Measurements from ENCODE around the gene LAMTOR3. TPM values are rescaled to one million over a fixed set of nuclear protein-coding genes. Genes with fewer than 3 reads are reported as not detected.

LAMTOR3 gene
- total RNA-seq, 1 experiment from 2014 or later = 21.2 TPM

- H3K9me3 Mint-ChIP-seq = no peaks in the 10 kb centered on the region
- POLR2A ChIA-PET = no interaction called here
- H3K27ac Mint-ChIP-seq = no peak overlapping the region
Measured at GRCh38 chr4:99878604-99879003, 15.6 kb downstream of the LAMTOR3 start.

More at GRCh38 chr4:99878604-99879003, 15.6 kb downstream of the LAMTOR3 start:
- Mint-ChIP-seq H3K36me3 (peaks cover 13% of the 10 kb centered on the region), H3K27me3 (ENCODE audit: low read depth) (no peaks in the 10 kb centered on the region), H3K4me1 (no peaks in the 10 kb centered on the region), H3K4me3 (no peak overlapping the region)
- TF ChIP-seq, protein P1, sequence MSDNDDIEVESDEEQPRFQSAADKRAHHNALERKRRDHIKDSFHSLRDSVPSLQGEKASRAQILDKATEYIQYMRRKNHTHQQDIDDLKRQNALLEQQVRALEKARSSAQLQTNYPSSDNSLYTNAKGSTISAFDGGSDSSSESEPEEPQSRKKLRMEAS (CRISPR knock-in tag; IDR thresholded peaks at IDR 0.05) = no peak
- TF ChIP-seq SMAD3 (CRISPR knock-in tag; IDR thresholded peaks at IDR 0.05; ENCODE audit: borderline replicate concordance) = no peak
- TF ChIP-seq OVOL2 (CRISPR knock-in tag; IDR thresholded peaks at IDR 0.05; ENCODE audit: borderline replicate concordance) = no peak
- no peak for TF ChIP-seq ZBTB43 (CRISPR knock-in tag; IDR thresholded peaks at IDR 0.05)
- TF ChIP-seq FOXK1 (CRISPR knock-in tag; IDR thresholded peaks at IDR 0.05) = no peak
- TF ChIP-seq ZNF121 (CRISPR knock-in tag; IDR thresholded peaks at IDR 0.05) = no peak
- TF ChIP-seq, protein P2, sequence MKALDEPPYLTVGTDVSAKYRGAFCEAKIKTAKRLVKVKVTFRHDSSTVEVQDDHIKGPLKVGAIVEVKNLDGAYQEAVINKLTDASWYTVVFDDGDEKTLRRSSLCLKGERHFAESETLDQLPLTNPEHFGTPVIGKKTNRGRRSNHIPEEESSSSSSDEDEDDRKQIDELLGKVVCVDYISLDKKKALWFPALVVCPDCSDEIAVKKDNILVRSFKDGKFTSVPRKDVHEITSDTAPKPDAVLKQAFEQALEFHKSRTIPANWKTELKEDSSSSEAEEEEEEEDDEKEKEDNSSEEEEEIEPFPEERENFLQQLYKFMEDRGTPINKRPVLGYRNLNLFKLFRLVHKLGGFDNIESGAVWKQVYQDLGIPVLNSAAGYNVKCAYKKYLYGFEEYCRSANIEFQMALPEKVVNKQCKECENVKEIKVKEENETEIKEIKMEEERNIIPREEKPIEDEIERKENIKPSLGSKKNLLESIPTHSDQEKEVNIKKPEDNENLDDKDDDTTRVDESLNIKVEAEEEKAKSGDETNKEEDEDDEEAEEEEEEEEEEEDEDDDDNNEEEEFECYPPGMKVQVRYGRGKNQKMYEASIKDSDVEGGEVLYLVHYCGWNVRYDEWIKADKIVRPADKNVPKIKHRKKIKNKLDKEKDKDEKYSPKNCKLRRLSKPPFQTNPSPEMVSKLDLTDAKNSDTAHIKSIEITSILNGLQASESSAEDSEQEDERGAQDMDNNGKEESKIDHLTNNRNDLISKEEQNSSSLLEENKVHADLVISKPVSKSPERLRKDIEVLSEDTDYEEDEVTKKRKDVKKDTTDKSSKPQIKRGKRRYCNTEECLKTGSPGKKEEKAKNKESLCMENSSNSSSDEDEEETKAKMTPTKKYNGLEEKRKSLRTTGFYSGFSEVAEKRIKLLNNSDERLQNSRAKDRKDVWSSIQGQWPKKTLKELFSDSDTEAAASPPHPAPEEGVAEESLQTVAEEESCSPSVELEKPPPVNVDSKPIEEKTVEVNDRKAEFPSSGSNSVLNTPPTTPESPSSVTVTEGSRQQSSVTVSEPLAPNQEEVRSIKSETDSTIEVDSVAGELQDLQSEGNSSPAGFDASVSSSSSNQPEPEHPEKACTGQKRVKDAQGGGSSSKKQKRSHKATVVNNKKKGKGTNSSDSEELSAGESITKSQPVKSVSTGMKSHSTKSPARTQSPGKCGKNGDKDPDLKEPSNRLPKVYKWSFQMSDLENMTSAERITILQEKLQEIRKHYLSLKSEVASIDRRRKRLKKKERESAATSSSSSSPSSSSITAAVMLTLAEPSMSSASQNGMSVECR (CRISPR knock-in tag; IDR thresholded peaks at IDR 0.05; ENCODE audit: borderline replicate concordance) = no peak
- TF ChIP-seq USF1 (CRISPR knock-in tag; IDR thresholded peaks at IDR 0.05) = no peak
- TF ChIP-seq RELA (CRISPR knock-in tag; IDR thresholded peaks at IDR 0.05; ENCODE audit: borderline replicate concordance) = no peak
- TF ChIP-seq ZNF423 (CRISPR knock-in tag; IDR thresholded peaks at IDR 0.05) = no peak
- TF ChIP-seq CREM (CRISPR knock-in tag; IDR thresholded peaks at IDR 0.05) = no peak
- TF ChIP-seq FOXP4 (CRISPR knock-in tag; IDR thresholded peaks at IDR 0.05) = no peak
- TF ChIP-seq ZNF263 (CRISPR knock-in tag; IDR thresholded peaks at IDR 0.05; ENCODE audit: low read depth) = no peak
- no peak for TF ChIP-seq ZNF232 (CRISPR knock-in tag; IDR thresholded peaks at IDR 0.05)
- TF ChIP-seq, protein P3, sequence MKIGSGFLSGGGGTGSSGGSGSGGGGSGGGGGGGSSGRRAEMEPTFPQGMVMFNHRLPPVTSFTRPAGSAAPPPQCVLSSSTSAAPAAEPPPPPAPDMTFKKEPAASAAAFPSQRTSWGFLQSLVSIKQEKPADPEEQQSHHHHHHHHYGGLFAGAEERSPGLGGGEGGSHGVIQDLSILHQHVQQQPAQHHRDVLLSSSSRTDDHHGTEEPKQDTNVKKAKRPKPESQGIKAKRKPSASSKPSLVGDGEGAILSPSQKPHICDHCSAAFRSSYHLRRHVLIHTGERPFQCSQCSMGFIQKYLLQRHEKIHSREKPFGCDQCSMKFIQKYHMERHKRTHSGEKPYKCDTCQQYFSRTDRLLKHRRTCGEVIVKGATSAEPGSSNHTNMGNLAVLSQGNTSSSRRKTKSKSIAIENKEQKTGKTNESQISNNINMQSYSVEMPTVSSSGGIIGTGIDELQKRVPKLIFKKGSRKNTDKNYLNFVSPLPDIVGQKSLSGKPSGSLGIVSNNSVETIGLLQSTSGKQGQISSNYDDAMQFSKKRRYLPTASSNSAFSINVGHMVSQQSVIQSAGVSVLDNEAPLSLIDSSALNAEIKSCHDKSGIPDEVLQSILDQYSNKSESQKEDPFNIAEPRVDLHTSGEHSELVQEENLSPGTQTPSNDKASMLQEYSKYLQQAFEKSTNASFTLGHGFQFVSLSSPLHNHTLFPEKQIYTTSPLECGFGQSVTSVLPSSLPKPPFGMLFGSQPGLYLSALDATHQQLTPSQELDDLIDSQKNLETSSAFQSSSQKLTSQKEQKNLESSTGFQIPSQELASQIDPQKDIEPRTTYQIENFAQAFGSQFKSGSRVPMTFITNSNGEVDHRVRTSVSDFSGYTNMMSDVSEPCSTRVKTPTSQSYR (CRISPR knock-in tag; IDR thresholded peaks at IDR 0.05) = no peak
- TF ChIP-seq, protein P4, sequence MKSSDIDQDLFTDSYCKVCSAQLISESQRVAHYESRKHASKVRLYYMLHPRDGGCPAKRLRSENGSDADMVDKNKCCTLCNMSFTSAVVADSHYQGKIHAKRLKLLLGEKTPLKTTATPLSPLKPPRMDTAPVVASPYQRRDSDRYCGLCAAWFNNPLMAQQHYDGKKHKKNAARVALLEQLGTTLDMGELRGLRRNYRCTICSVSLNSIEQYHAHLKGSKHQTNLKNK (CRISPR knock-in tag; IDR thresholded peaks at IDR 0.05) = no peak
- ATAC-seq (no peak), DNase-seq (ENCODE audit: low spot score) (no peak)
- CTCF ChIA-PET = no interaction called here
